Glutamatergic neuron (in vitro differentiated cells): ENCODE measurements around the gene STEAP4. TPM values are rescaled to one million over a fixed set of nuclear protein-coding genes. Genes with fewer than 3 reads are reported as not detected.

Source experiments
- DNase-seq: peaks from one replicate; pipeline ENCODE4 v3.0.0; 2022
- H3K27ac Mint-ChIP-seq: one replicate; pipeline ENCODE4 v1.8.0; 2020; ENCODE audit warnings: mild to moderate bottlenecking, mixed read lengths, inconsistent platforms; ENCODE audit not compliant: unreplicated experiment
- H3K27me3 Mint-ChIP-seq: one replicate; pipeline ENCODE4 v1.8.0; 2020; ENCODE audit warnings: mild to moderate bottlenecking, moderate library complexity, mixed read lengths, inconsistent platforms; ENCODE audit not compliant: unreplicated experiment
- H3K36me3 Mint-ChIP-seq: one replicate; pipeline ENCODE4 v1.8.0; 2020; ENCODE audit warnings: mild to moderate bottlenecking, mixed read lengths, inconsistent platforms; ENCODE audit not compliant: unreplicated experiment
- H3K4me1 Mint-ChIP-seq: one replicate; pipeline ENCODE4 v1.8.0; 2020; ENCODE audit warnings: mild to moderate bottlenecking, low read depth, mixed read lengths, inconsistent platforms; ENCODE audit not compliant: unreplicated experiment
- H3K4me3 Mint-ChIP-seq: one replicate; pipeline ENCODE4 v1.8.0; 2020; ENCODE audit warnings: mild to moderate bottlenecking, mixed read lengths, inconsistent platforms; ENCODE audit not compliant: unreplicated experiment
- H3K9me3 Mint-ChIP-seq: one replicate; pipeline ENCODE4 v1.8.0; 2020; ENCODE audit warnings: mild to moderate bottlenecking, moderate library complexity, mixed read lengths, inconsistent platforms; ENCODE audit not compliant: unreplicated experiment
- total RNA-seq: library from RNA; stranded (reverse); fragmentation: NEBNext Ultra II Directional; extraction: Animal tissue kit (Norgen Biotek cat#: 25700); gene quantifications from one replicate; pipeline ENCODE4 v1.2.1, GENCODE V29; 2021; ENCODE audit not compliant: unreplicated experiment
- TF ChIP-seq, protein P1 (sequence below): fragments of 200-600 bp; sonication (generic); IDR thresholded peaks from one replicate; pipeline ENCODE4 v1.5.0; 2021; ENCODE audit not compliant: partially characterized antibody, unreplicated experiment

Gene STEAP4
- total RNA-seq, 1 donor from 2014 or later = not detected

DNA sequence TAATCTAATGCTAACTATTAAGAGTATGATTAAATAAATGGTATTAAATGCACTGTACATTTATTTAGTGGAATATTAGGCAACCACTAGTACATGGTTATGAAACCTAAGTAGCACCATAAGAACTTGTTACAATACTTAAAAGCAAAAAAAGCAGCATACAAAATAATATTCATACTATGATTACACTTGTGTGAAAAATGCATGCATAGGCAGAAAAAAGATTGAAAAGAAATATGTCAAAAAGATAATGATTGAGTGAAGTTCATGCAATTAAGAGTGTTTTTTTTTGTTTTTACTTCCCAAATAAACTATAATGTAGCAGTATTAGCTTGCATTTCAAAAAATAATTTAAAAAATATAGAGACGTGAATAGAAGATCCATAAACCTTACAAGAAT lies 66.8 kb downstream of the STEAP4 start:
- Mint-ChIP-seq H3K27ac (no peak overlapping the region), H3K27me3 (no peaks in the 10 kb centered on the region), H3K9me3 (peaks cover 1% of the 10 kb centered on the region), H3K36me3 (no peaks in the 10 kb centered on the region), H3K4me3 (no peak overlapping the region), H3K4me1 (peaks cover 5% of the 10 kb centered on the region)
- TF ChIP-seq, protein P1, sequence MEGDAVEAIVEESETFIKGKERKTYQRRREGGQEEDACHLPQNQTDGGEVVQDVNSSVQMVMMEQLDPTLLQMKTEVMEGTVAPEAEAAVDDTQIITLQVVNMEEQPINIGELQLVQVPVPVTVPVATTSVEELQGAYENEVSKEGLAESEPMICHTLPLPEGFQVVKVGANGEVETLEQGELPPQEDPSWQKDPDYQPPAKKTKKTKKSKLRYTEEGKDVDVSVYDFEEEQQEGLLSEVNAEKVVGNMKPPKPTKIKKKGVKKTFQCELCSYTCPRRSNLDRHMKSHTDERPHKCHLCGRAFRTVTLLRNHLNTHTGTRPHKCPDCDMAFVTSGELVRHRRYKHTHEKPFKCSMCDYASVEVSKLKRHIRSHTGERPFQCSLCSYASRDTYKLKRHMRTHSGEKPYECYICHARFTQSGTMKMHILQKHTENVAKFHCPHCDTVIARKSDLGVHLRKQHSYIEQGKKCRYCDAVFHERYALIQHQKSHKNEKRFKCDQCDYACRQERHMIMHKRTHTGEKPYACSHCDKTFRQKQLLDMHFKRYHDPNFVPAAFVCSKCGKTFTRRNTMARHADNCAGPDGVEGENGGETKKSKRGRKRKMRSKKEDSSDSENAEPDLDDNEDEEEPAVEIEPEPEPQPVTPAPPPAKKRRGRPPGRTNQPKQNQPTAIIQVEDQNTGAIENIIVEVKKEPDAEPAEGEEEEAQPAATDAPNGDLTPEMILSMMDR = no peak
- no peak for DNase-seq

DNA sequence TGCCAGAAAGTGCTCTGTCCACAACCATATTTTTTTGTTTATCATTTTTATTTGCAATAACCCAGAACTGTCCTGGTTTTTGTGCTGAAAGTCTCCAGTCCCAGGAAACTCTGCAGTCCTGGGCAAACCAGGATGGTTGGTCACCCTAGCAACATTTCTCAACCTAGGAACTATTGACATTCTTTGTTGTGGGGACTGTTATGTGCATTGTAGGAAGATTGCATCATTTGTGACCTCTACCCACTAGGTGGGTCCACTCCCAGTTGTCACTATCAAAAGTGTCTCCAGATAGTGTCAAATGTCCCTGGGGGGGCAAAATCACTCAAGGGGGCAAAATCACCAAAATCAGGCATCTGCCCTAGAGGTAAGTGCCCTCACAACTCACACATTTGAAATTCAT lies 72.9 kb downstream of the STEAP4 start:
- Mint-ChIP-seq H3K36me3 (peaks cover 2% of the 10 kb centered on the region), H3K9me3 (no peaks in the 10 kb centered on the region), H3K4me3 (no peak overlapping the region), H3K27ac (no peak overlapping the region), H3K4me1 (peaks cover 2% of the 10 kb centered on the region), H3K27me3 (no peaks in the 10 kb centered on the region)
- TF ChIP-seq, protein P1 = no peak
- DNase-seq = no peak

DNA sequence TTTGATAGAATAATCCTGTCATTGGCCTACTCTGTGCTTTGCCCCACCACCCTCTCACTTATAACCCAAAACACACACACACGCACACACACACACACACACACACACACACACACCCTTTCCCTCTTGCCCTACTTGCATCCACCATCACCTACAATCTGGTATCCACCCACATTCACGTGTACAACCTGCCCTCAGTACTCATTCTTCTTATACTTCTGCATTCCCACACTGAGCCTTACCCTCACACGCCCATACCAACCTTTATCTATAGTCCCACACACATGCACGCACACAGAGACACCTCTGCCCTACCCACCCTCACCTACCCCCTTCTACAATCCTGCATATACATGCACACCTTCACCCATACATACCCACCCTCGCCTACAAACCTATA lies 76.0 kb downstream of the STEAP4 start:
- no peaks in the 10 kb centered on the region for H3K27me3 Mint-ChIP-seq
- TF ChIP-seq, protein P1 = no peak
- H3K4me3 Mint-ChIP-seq = no peak overlapping the region
- no peak overlapping the region for H3K27ac Mint-ChIP-seq
- H3K4me1 Mint-ChIP-seq = no peaks in the 10 kb centered on the region
- H3K36me3 Mint-ChIP-seq = peaks cover 10% of the 10 kb centered on the region
- DNase-seq = no peak
- H3K9me3 Mint-ChIP-seq = no peaks in the 10 kb centered on the region

DNA sequence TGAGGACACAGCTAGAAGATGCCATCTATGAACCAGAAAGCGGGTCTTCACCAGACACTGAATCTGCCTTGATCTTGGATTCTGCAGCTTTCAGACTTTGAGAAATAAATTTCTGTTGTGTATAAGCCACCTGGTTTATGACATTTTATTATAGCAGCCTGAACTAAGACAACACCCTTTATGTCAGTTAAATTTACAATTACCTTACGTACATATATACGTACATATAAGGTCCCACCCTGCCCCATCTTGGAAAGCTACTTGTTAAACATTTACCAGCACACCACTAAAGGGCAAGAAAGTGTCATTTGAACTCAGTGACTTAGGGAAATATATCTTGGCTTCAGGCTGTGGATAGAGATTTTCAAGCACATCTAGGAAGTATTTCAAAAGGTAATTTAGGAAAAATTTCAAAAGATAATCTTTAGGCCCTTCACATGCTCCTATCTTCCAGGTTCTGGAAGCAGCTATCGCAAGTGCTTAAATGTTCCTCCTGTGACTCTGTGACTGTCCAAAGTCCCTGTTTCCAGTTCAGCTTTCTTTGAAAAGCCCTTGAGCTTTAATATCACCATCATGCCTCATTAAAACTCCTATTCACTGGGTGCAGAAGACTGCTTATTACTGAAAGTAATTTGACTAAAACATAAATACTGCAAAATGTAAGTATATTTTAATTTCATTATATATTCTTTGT lies 77.2 kb downstream of the STEAP4 start:
- no peaks in the 10 kb centered on the region for H3K27me3 Mint-ChIP-seq
- H3K36me3 Mint-ChIP-seq = peaks cover 10% of the 10 kb centered on the region
- no peak overlapping the region for H3K27ac Mint-ChIP-seq
- no peak for DNase-seq
- H3K9me3 Mint-ChIP-seq = no peaks in the 10 kb centered on the region
- no peak overlapping the region for H3K4me3 Mint-ChIP-seq
- TF ChIP-seq, protein P1 = no peak
- H3K4me1 Mint-ChIP-seq = no peaks in the 10 kb centered on the region

DNA sequence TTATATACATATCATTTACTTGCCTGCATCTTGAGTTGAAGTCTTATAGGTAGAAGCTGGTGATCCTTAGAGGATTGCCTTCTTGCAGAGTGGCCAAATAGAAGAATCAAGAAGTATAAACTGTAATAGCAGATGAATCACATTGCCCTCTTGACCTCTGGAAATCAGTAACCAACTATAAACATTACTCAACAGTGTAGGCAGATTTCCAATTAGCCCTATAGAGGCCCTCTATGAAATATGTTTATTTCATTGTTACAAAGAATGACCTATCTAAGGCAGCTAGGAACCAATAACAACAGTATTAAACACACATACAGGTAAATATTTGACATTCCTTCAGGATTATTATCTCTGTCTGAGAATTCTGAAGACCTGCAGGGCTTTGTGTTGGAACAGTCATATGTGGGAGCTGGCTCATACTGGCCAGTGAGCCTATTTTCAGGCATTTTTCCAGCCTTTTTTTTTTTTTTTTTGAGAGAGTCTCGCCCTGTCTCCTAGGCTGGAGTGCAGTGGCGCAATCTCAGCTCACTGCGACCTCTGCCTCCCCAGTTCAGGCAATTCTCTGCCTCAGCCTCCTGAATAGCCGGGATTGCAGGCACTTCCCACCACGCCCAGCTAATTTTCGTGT lies 79.7 kb downstream of the STEAP4 start:
- Mint-ChIP-seq H3K27ac (no peak overlapping the region), H3K9me3 (no peaks in the 10 kb centered on the region), H3K36me3 (peaks cover 10% of the 10 kb centered on the region), H3K27me3 (no peaks in the 10 kb centered on the region), H3K4me3 (no peak overlapping the region), H3K4me1 (no peaks in the 10 kb centered on the region)
- no peak for DNase-seq
- TF ChIP-seq, protein P1 = no peak
